Testis (tissue), 3 donors: Measurements from ENCODE around the gene FIGNL2. TPM values are rescaled to one million over a fixed set of nuclear protein-coding genes. Genes with fewer than 3 reads are reported as not detected.

Source experiments
- DNase-seq: peaks from one replicate; pipeline ENCODE4 v3.0.0-alpha.2; 2019
- H3K27ac ChIP-seq, 2 donors: fragments of 200-600 bp; sonication (generic); one replicate each; pipeline ENCODE4 v1.5.1; 2019
- H3K27me3 ChIP-seq: fragments of 200-600 bp; sonication (generic); one replicate; pipeline ENCODE4 v1.5.1; 2019
- H3K36me3 ChIP-seq: fragments of 200-600 bp; sonication (generic); one replicate; pipeline ENCODE4 v1.5.1; 2017; ENCODE audit warnings: low read depth; ENCODE audit errors: missing control alignments
- H3K4me1 ChIP-seq: fragments of 200-600 bp; sonication (generic); one replicate; pipeline ENCODE4 v1.5.1; 2019
- H3K4me3 ChIP-seq, 2 donors: fragments of 200-600 bp; sonication (generic); one replicate each; pipeline ENCODE4 v1.5.1; 2017 to 2019
- H3K9me3 ChIP-seq: fragments of 200-600 bp; sonication (generic); one replicate; pipeline ENCODE4 v1.5.1; 2017
- CTCF ChIP-seq, 3 experiments: fragments of 450-650 bp in 2 of 3; fragments of 200-600 bp in 1 of 3; sonication (generic) in 1 of 3; IDR thresholded peaks; one replicate each; pipeline ENCODE4 v1.5.1; 2016 to 2019; ENCODE audit warnings: antibody characterized with exemption in 3 of 3, mild to moderate bottlenecking in 2 of 3, moderate library complexity in 1 of 3
- POLR2A ChIP-seq: fragments of 450-650 bp; IDR thresholded peaks from one replicate; pipeline ENCODE4 v1.6.1; 2017; ENCODE audit warnings: antibody characterized with exemption, mild to moderate bottlenecking, moderate library complexity
- WGBS, 2 donors: methylation state at CpG; one replicate each; pipeline ENCODE4 v1.1.5; 2018; 5-methylcytosine and 5-hydroxymethylcytosine counted together
- intact Hi-C: fragments of 100-400 bp; cut with DNase I; formaldehyde crosslinking; loops from one replicate; pipeline ENCODE4 v1.15.1; 2023; ENCODE audit warnings: low total_unique reads
- polyA plus RNA-seq: library from polyadenylated mRNA; stranded (reverse); fragments of 350-450 nt; fragmentation: Illumina TruSeq; extraction: RNeasy Lipid Tissue Mini Kit (QIAGEN cat#74804); gene quantifications from one replicate; pipeline ENCODE4 v1.2.3, GENCODE V29; 2014; ENCODE audit warnings: low read depth, low replicate concordance; ENCODE audit not compliant: insufficient read depth
- total RNA-seq, 2 donors: library from RNA; depleted of rRNA; stranded (reverse); fragments of >200 nt; gene quantifications; one replicate each; pipeline ENCODE4 v1.2.3, GENCODE V29; 2016

Gene FIGNL2
- total and polyA plus RNA-seq, 3 donors from 2014 or later = 1.1 to 2.1 (median 1.7) TPM

GRCh38 chr12:51867796-51868428 is 19.4 kb upstream of the FIGNL2 start:
- no peak overlapping the region for H3K4me3 ChIP-seq
- H3K4me1 ChIP-seq = peaks cover 5% of the 10 kb centered on the region
- no peak for DNase-seq
- no peaks in the 10 kb centered on the region for H3K36me3 ChIP-seq
- no peak for TF ChIP-seq CTCF (IDR thresholded peaks at IDR 0.05)
- TF ChIP-seq POLR2A = no peak
- H3K9me3 ChIP-seq = no peaks in the 10 kb centered on the region
- no peak overlapping the region for H3K27ac ChIP-seq
- no peaks in the 10 kb centered on the region for H3K27me3 ChIP-seq
- 95 to 97% methylated on average over 9 to 12 of the region's 12 CpGs for whole genome bisulfite sequencing, 2 donors
- intact Hi-C loops = no loop called here

GRCh38 chr12:51867371-51867770 is 18.9 kb upstream of the FIGNL2 start:
- no peak for DNase-seq
- TF ChIP-seq CTCF (IDR thresholded peaks at IDR 0.05) (no peak), POLR2A (no peak)
- Histone ChIP-seq H3K27me3 (no peaks in the 10 kb centered on the region), H3K4me3 (no peak overlapping the region), H3K36me3 (no peaks in the 10 kb centered on the region), H3K4me1 (peaks cover 5% of the 10 kb centered on the region), H3K27ac (no peak overlapping the region), H3K9me3 (no peaks in the 10 kb centered on the region)
- intact Hi-C loops = no loop called here

GRCh38 chr12:51866762-51867161 is 18.2 kb upstream of the FIGNL2 start:
- no peak for DNase-seq
- 95 to 96% methylated on average over 8 of the region's 8 CpGs for WGBS, 2 donors
- TF ChIP-seq POLR2A (no peak), CTCF (IDR thresholded peaks at IDR 0.05) (no peak)
- no peaks in the 10 kb centered on the region for H3K9me3 ChIP-seq
- intact Hi-C loops = no loop called here
- no peaks in the 10 kb centered on the region for H3K36me3 ChIP-seq
- H3K27me3 ChIP-seq = no peaks in the 10 kb centered on the region
- H3K4me1 ChIP-seq = peaks cover 5% of the 10 kb centered on the region
- H3K4me3 ChIP-seq = no peak overlapping the region
- H3K27ac ChIP-seq = no peak overlapping the region

- TF ChIP-seq CTCF (IDR thresholded peaks at IDR 0.05) (no peak), POLR2A (no peak)
- DNase-seq = no peak
- Histone ChIP-seq H3K4me3 (no peak overlapping the region), H3K4me1 (peaks cover 5% of the 10 kb centered on the region), H3K36me3 (no peaks in the 10 kb centered on the region), H3K9me3 (no peaks in the 10 kb centered on the region), H3K27me3 (no peaks in the 10 kb centered on the region), H3K27ac (no peak overlapping the region)
- intact Hi-C loops = no loop called here
- whole genome bisulfite sequencing, 2 donors = 91 to 93% methylated on average over 4 of the region's 4 CpGs
Observed at GRCh38 chr12:51866324-51866723, 17.8 kb upstream of the FIGNL2 start.

- Histone ChIP-seq H3K4me3 (no peak overlapping the region), H3K9me3 (no peaks in the 10 kb centered on the region), H3K27me3 (no peaks in the 10 kb centered on the region), H3K4me1 (peaks cover 5% of the 10 kb centered on the region), H3K27ac (no peak overlapping the region), H3K36me3 (no peaks in the 10 kb centered on the region)
- no peak for DNase-seq
- TF ChIP-seq CTCF (IDR thresholded peaks at IDR 0.05) (no peak), POLR2A (no peak)
- WGBS, 2 donors = 85 to 88% methylated on average over 6 to 7 of the region's 7 CpGs
- intact Hi-C loops = no loop called here
Observed at GRCh38 chr12:51865757-51866270, 17.3 kb upstream of the FIGNL2 start.
